OCI-LY1 (cell line): ENCODE results near the gene CPA2.

Source experiments
- H2AFZ ChIP-seq: fragments of 200-600 bp; sonication (generic), shearing (Covaris generic); 2 replicates; pipeline ENCODE4 v1.6.0; 2014; ENCODE audit warnings: antibody characterized with exemption, mild to moderate bottlenecking, low read length
- H3F3A ChIP-seq: fragments of 200-600 bp; sonication (generic), shearing (Covaris generic); 2 replicates; pipeline ENCODE4 v1.6.0; 2014; ENCODE audit warnings: mild to moderate bottlenecking, antibody characterized with exemption, low read length, moderate library complexity; ENCODE audit not compliant: insufficient read depth
- H3K27ac ChIP-seq: fragments of 200-600 bp; sonication (generic); 2 replicates; pipeline ENCODE4 v1.5.1; 2014; ENCODE audit warnings: low read length, mixed run types, mild to moderate bottlenecking, low read depth; ENCODE audit not compliant: poor library complexity, severe bottlenecking
- H3K27me3 ChIP-seq: fragments of 200-600 bp; sonication (generic); 2 replicates; pipeline ENCODE4 v1.6.0; 2014; ENCODE audit warnings: antibody characterized with exemption, mild to moderate bottlenecking, low read length, moderate library complexity; ENCODE audit not compliant: insufficient read depth
- H3K36me3 ChIP-seq: fragments of 200-600 bp; sonication (generic); 2 replicates; pipeline ENCODE4 v1.6.1; 2014; ENCODE audit warnings: mild to moderate bottlenecking, antibody characterized with exemption, low read length, moderate library complexity, mixed read lengths; ENCODE audit not compliant: insufficient read depth
- H3K4me1 ChIP-seq: fragments of 200-600 bp; sonication (generic); 2 replicates; pipeline ENCODE4 v1.5.1; 2014; ENCODE audit warnings: mild to moderate bottlenecking, low read length, moderate library complexity; ENCODE audit not compliant: insufficient read depth, severe bottlenecking
- H3K4me2 ChIP-seq: fragments of 200-600 bp; sonication (generic), shearing (Covaris generic); 2 replicates; pipeline ENCODE4 v1.6.1; 2014; ENCODE audit warnings: low read length
- H3K4me3 ChIP-seq: fragments of 200-600 bp; sonication (generic); 2 replicates; pipeline ENCODE4 v1.5.1; 2014; ENCODE audit warnings: low read length, low read depth, mild to moderate bottlenecking, mixed read lengths; ENCODE audit not compliant: poor library complexity, severe bottlenecking
- H3K79me2 ChIP-seq: fragments of 200-600 bp; shearing (Covaris generic); 2 replicates; pipeline ENCODE4 v1.6.1; 2016; ENCODE audit warnings: mixed run types, low read length, mixed read lengths; ENCODE audit not compliant: insufficient read depth
- H3K9ac ChIP-seq: fragments of 200-600 bp; sonication (generic), shearing (Covaris generic); 2 replicates; pipeline ENCODE4 v1.6.1; 2014; ENCODE audit warnings: mild to moderate bottlenecking, low read length, mixed read lengths
- H3K9me2 ChIP-seq: fragments of 200-600 bp; sonication (generic), shearing (Covaris generic); 2 replicates; pipeline ENCODE4 v1.6.1; 2014; ENCODE audit warnings: low read depth, mild to moderate bottlenecking, low read length, mixed read lengths
- H3K9me3 ChIP-seq: fragments of 200-600 bp; shearing (Covaris generic); 2 replicates; pipeline ENCODE4 v1.6.1; 2014; ENCODE audit warnings: low read length, mixed read lengths
- H4K20me1 ChIP-seq: fragments of 200-600 bp; sonication (generic), shearing (Covaris generic); 2 replicates; pipeline ENCODE4 v1.6.0; 2016; ENCODE audit warnings: mild to moderate bottlenecking, low read length; ENCODE audit not compliant: insufficient read depth
- EZH2 ChIP-seq: fragments of 200-600 bp; sonication (generic), shearing (Covaris generic); IDR thresholded peaks from 2 replicates; pipeline ENCODE4 v1.8.0; 2017; ENCODE audit warnings: borderline replicate concordance, mixed run types, mild to moderate bottlenecking, antibody characterized with exemption, low read length, moderate library complexity, mixed read lengths
- TF ChIP-seq, protein P1 (sequence below): fragments of 200-600 bp; sonication (generic), shearing (Covaris generic); IDR thresholded peaks from 2 replicates; pipeline ENCODE4 v1.5.1; 2017; ENCODE audit warnings: mild to moderate bottlenecking, antibody characterized with exemption, low read length, moderate library complexity, mixed read lengths

Gene CPA2

DNA sequence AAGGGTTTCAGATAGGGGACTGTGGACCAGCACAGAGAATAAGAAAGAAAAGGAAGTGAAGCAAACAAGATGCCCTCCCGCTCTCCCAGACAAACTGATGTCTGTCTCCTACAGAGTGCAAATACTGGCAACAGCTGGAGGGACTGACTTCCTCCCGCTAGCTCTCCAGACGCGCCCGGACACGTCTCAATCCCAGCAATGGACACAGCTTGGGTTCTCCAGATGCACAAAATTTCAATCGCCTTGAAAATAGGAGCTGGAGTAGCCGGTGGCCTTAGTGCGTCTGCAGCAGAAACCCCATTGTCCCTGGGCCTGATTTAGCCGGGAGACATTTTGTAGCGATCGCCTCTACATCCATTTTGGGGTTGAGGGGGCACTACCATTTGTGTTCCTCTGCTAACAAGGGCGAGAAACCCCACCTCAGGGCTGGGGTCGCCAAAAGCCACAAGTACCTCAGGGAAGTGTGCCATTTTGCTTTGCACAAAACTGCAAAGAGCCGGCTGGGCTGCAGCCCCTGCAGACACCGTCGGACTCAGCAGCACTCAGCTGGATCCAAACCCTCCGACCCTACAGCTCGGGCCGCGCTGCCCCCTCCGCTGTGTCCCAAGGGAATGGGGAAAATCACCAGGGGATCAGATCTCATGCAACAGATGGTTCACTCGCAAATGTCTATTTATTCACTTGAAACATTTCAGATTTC lies 5.9 kb downstream of the CPA2 start:
- H2AFZ ChIP-seq = no peak overlapping the region
- H3F3A ChIP-seq = no peaks in the 10 kb centered on the region
- no peak overlapping the region for H3K4me2 ChIP-seq
- no peaks in the 10 kb centered on the region for H4K20me1 ChIP-seq
- no peaks in the 10 kb centered on the region for H3K9me3 ChIP-seq
- no peaks in the 10 kb centered on the region for H3K36me3 ChIP-seq
- H3K9ac ChIP-seq = no peak overlapping the region
- no peak for TF ChIP-seq EZH2
- TF ChIP-seq, protein P1, sequence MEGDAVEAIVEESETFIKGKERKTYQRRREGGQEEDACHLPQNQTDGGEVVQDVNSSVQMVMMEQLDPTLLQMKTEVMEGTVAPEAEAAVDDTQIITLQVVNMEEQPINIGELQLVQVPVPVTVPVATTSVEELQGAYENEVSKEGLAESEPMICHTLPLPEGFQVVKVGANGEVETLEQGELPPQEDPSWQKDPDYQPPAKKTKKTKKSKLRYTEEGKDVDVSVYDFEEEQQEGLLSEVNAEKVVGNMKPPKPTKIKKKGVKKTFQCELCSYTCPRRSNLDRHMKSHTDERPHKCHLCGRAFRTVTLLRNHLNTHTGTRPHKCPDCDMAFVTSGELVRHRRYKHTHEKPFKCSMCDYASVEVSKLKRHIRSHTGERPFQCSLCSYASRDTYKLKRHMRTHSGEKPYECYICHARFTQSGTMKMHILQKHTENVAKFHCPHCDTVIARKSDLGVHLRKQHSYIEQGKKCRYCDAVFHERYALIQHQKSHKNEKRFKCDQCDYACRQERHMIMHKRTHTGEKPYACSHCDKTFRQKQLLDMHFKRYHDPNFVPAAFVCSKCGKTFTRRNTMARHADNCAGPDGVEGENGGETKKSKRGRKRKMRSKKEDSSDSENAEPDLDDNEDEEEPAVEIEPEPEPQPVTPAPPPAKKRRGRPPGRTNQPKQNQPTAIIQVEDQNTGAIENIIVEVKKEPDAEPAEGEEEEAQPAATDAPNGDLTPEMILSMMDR = no peak
- no peaks in the 10 kb centered on the region for H3K4me1 ChIP-seq
- H3K79me2 ChIP-seq = no peaks in the 10 kb centered on the region
- H3K9me2 ChIP-seq = no peaks in the 10 kb centered on the region
- no peaks in the 10 kb centered on the region for H3K27me3 ChIP-seq
- no peak overlapping the region for H3K4me3 ChIP-seq
- H3K27ac ChIP-seq = no peak overlapping the region

DNA sequence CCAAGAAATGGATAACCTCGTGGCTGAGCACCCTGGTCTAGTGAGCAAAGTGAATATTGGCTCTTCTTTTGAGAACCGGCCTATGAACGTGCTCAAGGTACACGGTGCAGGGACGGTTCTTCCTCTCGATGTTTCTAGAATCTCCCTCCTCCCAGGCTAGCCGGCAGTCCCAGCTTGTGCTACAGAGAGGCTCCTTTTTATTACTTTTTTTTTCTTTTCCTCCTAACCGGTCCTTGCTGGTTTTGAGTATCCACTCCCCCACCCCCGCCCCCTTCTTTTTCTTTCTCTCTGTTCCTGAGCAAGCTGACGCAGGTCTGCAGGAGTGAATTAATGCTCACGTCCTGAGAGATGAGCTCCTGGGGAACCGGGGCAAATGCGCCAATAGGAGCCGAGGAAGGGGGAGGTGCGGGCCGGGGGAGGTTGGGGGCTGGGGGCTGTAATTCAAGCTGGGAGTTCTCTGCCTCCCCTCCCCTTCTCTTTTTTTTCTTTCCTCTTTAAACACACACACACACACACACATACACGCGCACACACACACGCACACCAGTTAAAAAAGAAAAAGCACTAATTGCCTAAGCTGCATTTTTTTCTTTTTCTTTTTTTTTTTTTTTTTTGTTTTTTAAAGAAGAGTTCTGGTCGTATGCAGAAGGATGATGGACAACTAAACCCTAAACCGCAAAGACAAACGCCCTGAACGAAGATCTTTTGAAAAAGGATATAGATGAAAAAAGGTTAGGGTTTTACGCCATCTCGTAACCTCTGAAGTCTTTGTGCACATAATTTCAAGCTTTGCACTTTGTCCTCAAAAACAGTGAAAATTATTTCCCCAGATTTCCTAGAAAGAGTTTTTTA lies 6.6 kb downstream of the CPA2 start:
- TF ChIP-seq EZH2 = no peak
- TF ChIP-seq, protein P1 = no peak
- no peaks in the 10 kb centered on the region for H3K9me3 ChIP-seq
- no peaks in the 10 kb centered on the region for H4K20me1 ChIP-seq
- H3K4me1 ChIP-seq = no peaks in the 10 kb centered on the region
- H2AFZ ChIP-seq = no peak overlapping the region
- no peaks in the 10 kb centered on the region for H3K27me3 ChIP-seq
- H3K27ac ChIP-seq = no peak overlapping the region
- no peaks in the 10 kb centered on the region for H3K79me2 ChIP-seq
- no peaks in the 10 kb centered on the region for H3K36me3 ChIP-seq
- no peak overlapping the region for H3K9ac ChIP-seq
- H3K4me2 ChIP-seq = no peak overlapping the region
- H3F3A ChIP-seq = no peaks in the 10 kb centered on the region
- H3K4me3 ChIP-seq = no peak overlapping the region
- H3K9me2 ChIP-seq = no peaks in the 10 kb centered on the region

GRCh38 chr7:130273933-130274255 lies 7.2 kb downstream of the CPA2 start:
- H3K27ac ChIP-seq = no peak overlapping the region
- no peaks in the 10 kb centered on the region for H4K20me1 ChIP-seq
- H3K4me2 ChIP-seq = no peak overlapping the region
- H3K9me3 ChIP-seq = no peaks in the 10 kb centered on the region
- no peak overlapping the region for H2AFZ ChIP-seq
- H3K4me3 ChIP-seq = no peak overlapping the region
- TF ChIP-seq EZH2 = no peak
- TF ChIP-seq, protein P1 = no peak
- no peaks in the 10 kb centered on the region for H3K4me1 ChIP-seq
- no peaks in the 10 kb centered on the region for H3F3A ChIP-seq
- no peaks in the 10 kb centered on the region for H3K9me2 ChIP-seq
- no peaks in the 10 kb centered on the region for H3K36me3 ChIP-seq
- no peaks in the 10 kb centered on the region for H3K79me2 ChIP-seq
- no peak overlapping the region for H3K9ac ChIP-seq
- no peaks in the 10 kb centered on the region for H3K27me3 ChIP-seq
